ENCODE data around the gene UBE2J2. TPM values are rescaled to one million over a fixed set of nuclear protein-coding genes. Genes with fewer than 3 reads are reported as not detected.
A peak's percentile ranks its signal among the peaks of the same experiment; 100 is the strongest.

The UBE2J2 gene
- total RNA-seq, 1 experiment from 2014 or later = 54.2 TPM

DNA sequence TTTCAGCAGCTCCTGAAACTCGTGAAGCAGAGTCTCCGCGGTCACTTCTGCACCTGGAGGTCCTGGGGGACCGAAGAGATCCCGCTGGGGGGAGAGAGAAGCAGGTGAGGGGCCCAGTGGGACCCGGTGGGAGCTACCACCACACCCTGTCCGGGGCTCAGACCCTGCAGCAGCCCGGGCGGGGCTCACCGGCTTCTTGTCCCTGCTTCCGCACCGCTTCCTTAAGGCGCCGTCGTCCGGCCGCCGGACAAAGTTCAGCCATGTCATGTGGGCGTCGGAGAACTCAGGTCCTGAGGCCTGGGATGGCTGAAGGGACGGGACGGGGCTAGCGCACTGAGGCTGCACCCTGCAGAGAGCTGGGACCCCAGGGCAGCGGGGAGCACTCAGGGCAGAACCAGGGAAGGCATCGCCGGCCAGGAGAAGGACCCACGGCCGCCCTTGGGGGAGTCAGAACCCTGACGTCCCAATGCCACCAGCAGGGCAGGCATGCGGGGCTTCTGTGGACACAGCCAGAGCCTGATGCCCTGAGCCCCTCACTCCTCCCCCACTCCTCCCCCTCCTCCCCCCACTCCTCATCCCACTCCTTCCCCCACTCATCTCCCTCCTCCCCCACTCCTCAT, 29.4 kb downstream of the UBE2J2 start:
- DNase-seq = peak in 1 of 2 experiments; percentile 26
- H3K9me3 ChIP-seq (ENCODE audit: insufficient read depth, low read depth) = no peaks in the 10 kb centered on the region
- H3K4me1 ChIP-seq (replicated peaks; ENCODE audit: insufficient read depth) = peaks cover 5% of the 10 kb centered on the region
- no peak overlapping the region for H3K4me3 ChIP-seq
- intact Hi-C loops (cut with micrococcal nuclease; ENCODE audit: unreplicated experiment) = no loop called here
- no peaks in the 10 kb centered on the region for H3F3A ChIP-seq (ENCODE audit: insufficient read depth, low read depth)
- TF ChIP-seq, protein P1, sequence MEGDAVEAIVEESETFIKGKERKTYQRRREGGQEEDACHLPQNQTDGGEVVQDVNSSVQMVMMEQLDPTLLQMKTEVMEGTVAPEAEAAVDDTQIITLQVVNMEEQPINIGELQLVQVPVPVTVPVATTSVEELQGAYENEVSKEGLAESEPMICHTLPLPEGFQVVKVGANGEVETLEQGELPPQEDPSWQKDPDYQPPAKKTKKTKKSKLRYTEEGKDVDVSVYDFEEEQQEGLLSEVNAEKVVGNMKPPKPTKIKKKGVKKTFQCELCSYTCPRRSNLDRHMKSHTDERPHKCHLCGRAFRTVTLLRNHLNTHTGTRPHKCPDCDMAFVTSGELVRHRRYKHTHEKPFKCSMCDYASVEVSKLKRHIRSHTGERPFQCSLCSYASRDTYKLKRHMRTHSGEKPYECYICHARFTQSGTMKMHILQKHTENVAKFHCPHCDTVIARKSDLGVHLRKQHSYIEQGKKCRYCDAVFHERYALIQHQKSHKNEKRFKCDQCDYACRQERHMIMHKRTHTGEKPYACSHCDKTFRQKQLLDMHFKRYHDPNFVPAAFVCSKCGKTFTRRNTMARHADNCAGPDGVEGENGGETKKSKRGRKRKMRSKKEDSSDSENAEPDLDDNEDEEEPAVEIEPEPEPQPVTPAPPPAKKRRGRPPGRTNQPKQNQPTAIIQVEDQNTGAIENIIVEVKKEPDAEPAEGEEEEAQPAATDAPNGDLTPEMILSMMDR (conservative IDR thresholded peaks at IDR 0.05) = no peak
- no peak for TF ChIP-seq EZH2 (IDR thresholded peaks at IDR 0.05; ENCODE audit: low read depth)
- no TSS peak for BruUV-seq (replicated peaks)
- H3K4me2 ChIP-seq = no peak overlapping the region
- no peaks in the 10 kb centered on the region for H4K20me1 ChIP-seq (ENCODE audit: insufficient read depth)
- H3K9me2 ChIP-seq (ENCODE audit: insufficient read depth) = no peaks in the 10 kb centered on the region
- H3K27ac ChIP-seq = no peak overlapping the region
- H3K36me3 ChIP-seq (ENCODE audit: low read depth) = no peaks in the 10 kb centered on the region
- CTCF ChIA-PET = no interaction called here
- POLR2A ChIA-PET (ENCODE audit: unreplicated experiment) = no interaction called here
- no peak overlapping the region for H2AFZ ChIP-seq
- no peaks in the 10 kb centered on the region for H3K79me2 ChIP-seq (ENCODE audit: low read depth)
- no peaks in the 10 kb centered on the region for H3K27me3 ChIP-seq (ENCODE audit: insufficient read depth, low read depth)

DNA sequence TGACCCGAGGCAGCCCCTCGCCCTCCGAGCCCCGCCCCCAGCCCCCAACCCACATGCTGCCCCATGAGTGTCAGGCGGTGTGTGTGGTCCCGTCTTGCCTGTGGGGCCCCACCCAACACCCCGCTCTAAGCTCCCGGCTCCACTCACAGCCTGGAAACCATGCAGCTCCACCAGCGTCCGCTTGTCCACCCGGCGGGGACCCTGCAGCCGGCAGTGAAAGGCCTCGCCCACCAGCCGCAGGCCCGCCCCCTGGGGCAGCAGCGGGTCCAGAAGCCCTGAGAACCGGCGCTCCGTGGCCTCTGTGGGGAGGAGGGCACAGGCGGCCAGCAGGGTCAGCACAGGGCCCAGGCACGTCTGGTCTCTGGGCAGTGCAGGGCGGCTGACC, 29.9 kb downstream of the UBE2J2 start:
- POLR2A ChIA-PET (ENCODE audit: unreplicated experiment) = no interaction called here
- Histone ChIP-seq H3K36me3 (ENCODE audit: low read depth) (no peaks in the 10 kb centered on the region), H3K9me2 (ENCODE audit: insufficient read depth) (no peaks in the 10 kb centered on the region), H3K4me1 (replicated peaks; ENCODE audit: insufficient read depth) (peaks cover 10% of the 10 kb centered on the region), H4K20me1 (ENCODE audit: insufficient read depth) (no peaks in the 10 kb centered on the region), H2AFZ (no peak overlapping the region), H3K4me2 (no peak overlapping the region), H3K27me3 (ENCODE audit: insufficient read depth, low read depth) (no peaks in the 10 kb centered on the region), H3K79me2 (ENCODE audit: low read depth) (no peaks in the 10 kb centered on the region), H3K9me3 (ENCODE audit: insufficient read depth, low read depth) (no peaks in the 10 kb centered on the region), H3F3A (ENCODE audit: insufficient read depth, low read depth) (peaks cover under 1% of the 10 kb centered on the region; the same call in 1 of the 2 replicates), H3K4me3 (no peak overlapping the region), H3K27ac (no peak overlapping the region)
- intact Hi-C loops (cut with micrococcal nuclease; ENCODE audit: unreplicated experiment) = no loop called here
- no peak for DNase-seq
- no TSS peak for BruUV-seq (replicated peaks)
- CTCF ChIA-PET = no interaction called here
- TF ChIP-seq, protein P1 (conservative IDR thresholded peaks at IDR 0.05) = no peak
- TF ChIP-seq EZH2 (IDR thresholded peaks at IDR 0.05; ENCODE audit: low read depth) = no peak

DNA sequence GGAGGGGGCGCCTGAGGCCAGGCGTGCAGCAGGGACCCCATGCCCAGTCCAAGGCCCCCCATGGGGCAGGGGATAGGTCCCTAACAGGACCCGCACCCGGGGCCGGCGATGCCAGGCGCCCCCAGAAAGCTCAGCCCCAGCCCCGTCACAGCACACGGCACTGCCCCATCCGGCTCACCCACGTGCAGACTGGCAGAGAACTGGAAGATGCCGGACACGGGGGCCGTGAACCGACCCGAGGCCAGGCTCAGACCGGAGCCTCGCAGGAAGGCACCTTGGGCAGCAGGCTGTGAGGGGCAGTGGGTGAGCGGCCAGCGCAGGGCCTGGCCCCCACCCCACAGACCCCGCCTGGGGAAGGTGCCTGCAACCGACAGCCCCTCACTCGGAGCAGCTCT, 30.4 kb downstream of the UBE2J2 start:
- no peak for TF ChIP-seq EZH2 (IDR thresholded peaks at IDR 0.05; ENCODE audit: low read depth)
- TF ChIP-seq, protein P1 (conservative IDR thresholded peaks at IDR 0.05) = no peak
- no TSS peak for BruUV-seq (replicated peaks)
- DNase-seq = no peak
- Histone ChIP-seq H3K36me3 (ENCODE audit: low read depth) (no peaks in the 10 kb centered on the region), H2AFZ (no peak overlapping the region), H3K4me2 (no peak overlapping the region), H3K79me2 (ENCODE audit: low read depth) (no peaks in the 10 kb centered on the region), H3K27ac (no peak overlapping the region), H3F3A (ENCODE audit: insufficient read depth, low read depth) (peaks cover 6% of the 10 kb centered on the region; the same call in 1 of the 2 replicates), H3K9me2 (ENCODE audit: insufficient read depth) (no peaks in the 10 kb centered on the region), H3K4me1 (replicated peaks; ENCODE audit: insufficient read depth) (peaks cover 15% of the 10 kb centered on the region), H4K20me1 (ENCODE audit: insufficient read depth) (no peaks in the 10 kb centered on the region), H3K4me3 (no peak overlapping the region), H3K27me3 (ENCODE audit: insufficient read depth, low read depth) (no peaks in the 10 kb centered on the region), H3K9me3 (ENCODE audit: insufficient read depth, low read depth) (no peaks in the 10 kb centered on the region)
- POLR2A ChIA-PET (ENCODE audit: unreplicated experiment) = no interaction called here
- intact Hi-C loops (cut with micrococcal nuclease; ENCODE audit: unreplicated experiment) = no loop called here
- CTCF ChIA-PET = no interaction called here

All from PC-9 (cell line).